Measurements from ENCODE around the gene AUTS2. TPM values are rescaled to one million over a fixed set of nuclear protein-coding genes. Genes with fewer than 3 reads are reported as not detected.

The AUTS2 gene
- total and polyA plus RNA-seq, 10 of the 15 experiments (the other 5 are each of a cell fraction or from before 2014, with no cell fraction given): 6.4 to 55.6 (median 21.6) TPM

DNA sequence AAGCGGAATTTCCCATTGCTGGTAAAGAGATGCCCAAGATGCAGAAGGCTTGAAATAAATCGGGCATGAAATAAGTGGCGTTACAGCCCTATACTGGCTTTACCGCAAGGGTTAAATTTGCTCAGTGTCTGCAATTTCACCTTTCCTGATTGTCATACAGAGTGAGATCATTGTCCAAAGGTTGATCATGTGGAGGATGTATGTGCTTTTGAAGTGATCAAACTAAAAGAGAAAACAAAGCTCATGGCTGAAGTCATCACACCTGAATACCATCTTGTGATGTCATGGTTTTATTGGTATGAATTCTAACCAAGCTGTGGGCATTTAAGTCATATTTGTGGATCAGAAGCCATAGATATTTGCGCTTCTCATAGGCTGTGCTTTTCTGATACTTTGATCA lies 635.5 kb downstream of the AUTS2 start:
- FAIRE-seq: no peak
- 87% methylated on average over 5 of the region's 5 CpGs for WGBS (ENCODE audit: insufficient coverage, insufficient replicate concordance, low lambda C conversion rate, missing lambda C conversion rate)

More for the DNA sequence above, 635.5 kb downstream of the AUTS2 start:
- intact Hi-C loops (cut with micrococcal nuclease; ENCODE audit: unreplicated experiment) (no loop called here), in situ Hi-C loops (cut with MboI) (no loop called here)
- no peak overlapping the region for H3K4me2 ChIP-seq (ENCODE audit: control insufficient read depth, insufficient read depth)
- DNase-seq (ENCODE audit: low read depth, low spot score) (no peak), ATAC-seq (no peak)
- H3K4me3 ChIP-seq: no peak overlapping the region
- no TSS peak for BruUV-seq (replicated peaks)
- no peak overlapping the region for H2AFZ ChIP-seq (ENCODE audit: control insufficient read depth, low read depth, low read length)
- no peaks in the 10 kb centered on the region for H3K36me3 ChIP-seq (ENCODE audit: control insufficient read depth in 2 of 2, insufficient read depth in 2 of 2, low read length in 1 of 2)
- ChIA-PET CTCF (no interaction called here), POLR2A (no interaction called here), SMC1A (ENCODE audit: uncharacterized antibody, unreplicated experiment) (no interaction called here), RAD21 (ENCODE audit: unreplicated experiment) (no interaction called here)
- TF ChIP-seq BRCA1 (IDR thresholded peaks at IDR 0.05; ENCODE audit: low read depth, low read length) (no peak), RAD51 (IDR thresholded peaks at IDR 0.05) (no peak), FOS (IDR thresholded peaks at IDR 0.05; ENCODE audit: borderline replicate concordance, extremely low read depth, insufficient read length) (no peak)
- TF ChIP-seq, protein P1, sequence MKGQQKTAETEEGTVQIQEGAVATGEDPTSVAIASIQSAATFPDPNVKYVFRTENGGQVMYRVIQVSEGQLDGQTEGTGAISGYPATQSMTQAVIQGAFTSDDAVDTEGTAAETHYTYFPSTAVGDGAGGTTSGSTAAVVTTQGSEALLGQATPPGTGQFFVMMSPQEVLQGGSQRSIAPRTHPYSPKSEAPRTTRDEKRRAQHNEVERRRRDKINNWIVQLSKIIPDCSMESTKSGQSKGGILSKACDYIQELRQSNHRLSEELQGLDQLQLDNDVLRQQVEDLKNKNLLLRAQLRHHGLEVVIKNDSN (IDR thresholded peaks at IDR 0.05; ENCODE audit: borderline replicate concordance, extremely low read length, insufficient read depth, low read depth, low read length): no peak
- TF ChIP-seq, protein P2, sequence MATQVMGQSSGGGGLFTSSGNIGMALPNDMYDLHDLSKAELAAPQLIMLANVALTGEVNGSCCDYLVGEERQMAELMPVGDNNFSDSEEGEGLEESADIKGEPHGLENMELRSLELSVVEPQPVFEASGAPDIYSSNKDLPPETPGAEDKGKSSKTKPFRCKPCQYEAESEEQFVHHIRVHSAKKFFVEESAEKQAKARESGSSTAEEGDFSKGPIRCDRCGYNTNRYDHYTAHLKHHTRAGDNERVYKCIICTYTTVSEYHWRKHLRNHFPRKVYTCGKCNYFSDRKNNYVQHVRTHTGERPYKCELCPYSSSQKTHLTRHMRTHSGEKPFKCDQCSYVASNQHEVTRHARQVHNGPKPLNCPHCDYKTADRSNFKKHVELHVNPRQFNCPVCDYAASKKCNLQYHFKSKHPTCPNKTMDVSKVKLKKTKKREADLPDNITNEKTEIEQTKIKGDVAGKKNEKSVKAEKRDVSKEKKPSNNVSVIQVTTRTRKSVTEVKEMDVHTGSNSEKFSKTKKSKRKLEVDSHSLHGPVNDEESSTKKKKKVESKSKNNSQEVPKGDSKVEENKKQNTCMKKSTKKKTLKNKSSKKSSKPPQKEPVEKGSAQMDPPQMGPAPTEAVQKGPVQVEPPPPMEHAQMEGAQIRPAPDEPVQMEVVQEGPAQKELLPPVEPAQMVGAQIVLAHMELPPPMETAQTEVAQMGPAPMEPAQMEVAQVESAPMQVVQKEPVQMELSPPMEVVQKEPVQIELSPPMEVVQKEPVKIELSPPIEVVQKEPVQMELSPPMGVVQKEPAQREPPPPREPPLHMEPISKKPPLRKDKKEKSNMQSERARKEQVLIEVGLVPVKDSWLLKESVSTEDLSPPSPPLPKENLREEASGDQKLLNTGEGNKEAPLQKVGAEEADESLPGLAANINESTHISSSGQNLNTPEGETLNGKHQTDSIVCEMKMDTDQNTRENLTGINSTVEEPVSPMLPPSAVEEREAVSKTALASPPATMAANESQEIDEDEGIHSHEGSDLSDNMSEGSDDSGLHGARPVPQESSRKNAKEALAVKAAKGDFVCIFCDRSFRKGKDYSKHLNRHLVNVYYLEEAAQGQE (IDR thresholded peaks at IDR 0.05; ENCODE audit: low read depth, low read length): no peak
- H3K9me3 ChIP-seq (replicated peaks; ENCODE audit: control insufficient read depth, insufficient read depth, low read length): peaks cover 2% of the 10 kb centered on the region; the same call in 2 of the 3 replicates
- H3K4me1 ChIP-seq (ENCODE audit: control insufficient read depth, insufficient read depth, low read length): peaks cover 7% of the 10 kb centered on the region
- no peak overlapping the region for H3K27ac ChIP-seq (ENCODE audit: control insufficient read depth, insufficient read depth)
- no peaks in the 10 kb centered on the region for H4K20me1 ChIP-seq (ENCODE audit: control insufficient read depth, insufficient read depth)
- H3K9ac ChIP-seq (ENCODE audit: control insufficient read depth, insufficient read depth, low read length): no peak overlapping the region
- no peaks in the 10 kb centered on the region for H3K27me3 ChIP-seq (replicated peaks in 1 of 2; ENCODE audit: control insufficient read depth in 2 of 2, insufficient read depth in 2 of 2, low read length in 1 of 2)
- H3K79me2 ChIP-seq (ENCODE audit: control insufficient read depth, insufficient read depth, low read length): no peaks in the 10 kb centered on the region

All from GM12878 (cell line).